Stimulated activated CD8-positive, alpha-beta memory T cell treated with anti-CD3 and anti-CD28 coated beads, Interleukin-12 subunit alpha, Interleukin-12 subunit beta, amount 100 ng/mL, for 1 hour (primary cell): ENCODE data around the gene MUC15.
"Not testable (repeated sequence)": the region's sequence is repeated elsewhere in the genome, so short reads cannot be mapped to it uniquely, and the experiment has no call there.

Experiments
- DNase-seq: peaks from one replicate; pipeline ENCODE4 v3.0.0-alpha.2; 2020; ENCODE audit warnings: low read depth

Gene MUC15

DNA sequence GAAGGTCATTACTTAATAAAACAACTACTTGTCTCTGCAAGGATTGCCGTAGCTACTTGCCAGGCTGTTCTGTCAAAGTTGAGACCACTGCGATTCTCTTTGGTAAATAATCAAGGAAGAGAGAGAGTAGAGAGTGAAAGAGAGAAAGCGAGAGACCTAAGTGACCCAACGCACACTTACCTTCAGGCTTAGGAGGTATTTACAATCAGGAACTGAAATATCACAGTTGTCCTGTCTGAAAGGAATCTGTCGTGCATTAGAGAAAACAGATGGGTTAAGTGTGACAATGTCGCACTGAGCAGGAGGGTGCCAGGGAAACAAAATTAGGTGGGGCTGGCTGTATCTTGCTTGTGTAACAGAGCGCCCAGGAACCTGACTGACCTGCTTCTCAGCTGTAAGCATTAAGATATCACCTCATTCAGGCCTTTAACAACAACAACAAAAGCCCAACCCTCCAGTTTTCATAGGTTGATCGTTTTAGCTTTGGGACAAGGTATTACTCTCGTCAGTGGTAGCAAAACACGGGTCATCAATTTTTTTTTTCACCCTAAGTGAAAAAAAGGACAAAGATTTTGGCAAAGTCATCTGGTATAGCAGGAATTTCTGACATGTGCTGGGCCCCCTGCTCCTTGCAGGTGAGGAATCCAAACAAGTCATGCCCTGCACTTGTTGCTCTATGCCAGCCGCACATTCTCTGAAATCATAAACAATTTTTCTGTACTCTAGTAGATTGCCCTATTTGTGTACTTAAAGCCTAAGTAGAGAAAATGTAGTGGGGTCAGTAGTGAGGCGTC is at the start of gene MUC15:
TSS of gene MUC15 (minus strand) at position 403 of the 794 bp plus-strand sequence. CDS start 5,169 bp downstream, outside the sequence.
- DNase-seq, result no peak

DNA sequence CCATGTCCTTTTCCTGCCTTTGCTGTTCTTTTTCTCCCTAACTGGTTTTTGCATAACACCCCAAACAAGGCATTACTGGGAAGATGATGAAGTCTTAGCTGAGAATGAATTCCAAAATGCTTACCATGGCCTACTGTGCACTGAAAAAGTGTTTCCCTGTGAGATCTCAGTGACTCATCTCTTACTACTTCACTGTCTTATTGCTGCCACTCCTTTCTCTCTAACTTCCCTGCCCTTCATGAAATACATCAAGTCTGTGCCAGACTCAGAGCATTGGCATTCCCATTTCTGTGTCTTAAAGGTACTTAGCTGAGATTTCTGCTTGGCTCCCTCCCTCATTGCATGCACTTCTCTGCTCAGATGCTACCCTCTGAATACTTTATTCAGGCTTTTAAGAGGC is 49.1 kb upstream of the MUC15 start:
- no peak for DNase-seq

DNA sequence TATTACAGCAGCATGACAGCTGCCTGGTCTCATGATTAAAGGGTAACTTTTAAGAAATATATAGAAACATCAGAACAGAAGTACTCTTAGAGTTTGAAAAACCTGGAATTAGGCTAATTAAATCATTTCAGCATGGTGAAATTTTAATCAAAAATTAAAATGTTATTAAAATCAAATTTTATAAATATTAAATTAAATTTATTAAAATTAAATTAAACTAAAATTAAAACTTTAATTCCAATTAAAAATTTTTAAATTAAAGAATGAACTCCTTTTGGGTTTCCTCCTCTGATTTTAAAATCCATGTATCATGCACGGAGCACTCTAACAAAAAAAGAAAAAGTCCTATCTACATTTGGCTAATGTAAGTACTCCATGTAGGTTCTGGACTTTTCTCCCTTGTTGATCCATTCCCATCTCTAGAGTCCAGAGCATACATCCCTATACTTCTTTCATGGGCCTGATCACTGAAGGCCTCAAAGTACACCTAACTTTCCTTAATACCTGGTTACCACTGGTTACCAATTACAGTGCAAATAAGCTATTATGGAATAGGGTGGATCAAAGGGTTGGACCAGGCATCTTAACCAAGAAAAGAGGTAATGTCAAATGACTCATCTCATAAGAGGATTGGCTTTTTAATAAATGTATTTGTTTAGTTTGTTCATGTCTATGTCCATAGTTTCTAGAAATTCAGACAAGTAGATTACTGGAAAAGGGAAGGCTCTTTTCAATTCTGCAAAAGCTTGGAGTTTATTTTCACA is 48.4 kb upstream of the MUC15 start:
- no peak for DNase-seq

DNA sequence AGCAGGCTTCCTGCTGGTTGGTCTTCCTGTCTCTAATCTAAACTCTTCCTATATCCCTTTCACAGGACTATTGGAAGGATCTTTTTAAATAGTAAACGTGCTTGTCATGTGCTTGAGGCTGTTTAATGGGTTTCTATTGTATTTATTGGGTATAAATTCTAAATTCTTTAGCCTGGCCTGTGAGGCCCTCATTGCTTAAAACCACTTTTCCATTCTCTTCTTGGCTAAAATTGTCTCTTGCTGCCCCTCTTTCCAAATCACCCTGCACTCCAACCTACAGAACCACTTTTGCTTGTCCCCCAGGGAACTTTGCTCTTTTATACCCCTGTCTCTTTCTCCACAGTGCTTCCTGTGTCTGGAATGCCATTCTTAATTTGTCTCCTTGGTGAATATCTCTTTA is 46.4 kb upstream of the MUC15 start:
- no peak for DNase-seq

DNA sequence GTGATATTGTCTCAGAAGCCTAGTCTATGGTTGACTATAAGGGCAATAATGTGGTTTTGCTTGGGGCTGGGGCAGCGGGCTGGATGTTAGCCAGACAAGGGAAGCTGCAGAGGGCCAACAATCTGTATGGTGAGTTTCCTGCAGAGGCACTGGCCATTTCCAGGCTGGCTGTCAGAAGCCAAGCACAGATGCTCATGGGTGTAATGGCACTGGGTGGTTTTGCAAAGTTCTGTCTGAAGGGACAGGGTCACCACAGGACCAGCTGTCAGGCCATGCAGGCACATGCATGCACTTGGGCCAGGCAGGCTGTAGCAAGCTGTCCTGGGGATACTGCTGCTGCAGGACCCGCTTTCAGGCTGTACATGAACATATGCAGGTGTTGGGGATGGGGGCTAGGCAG is 41.7 kb upstream of the MUC15 start:
- DNase-seq, result no peak

- no peak for DNase-seq
Measured at GRCh38 chr11:26608507-26609146, 36.6 kb upstream of the MUC15 start.

DNA sequence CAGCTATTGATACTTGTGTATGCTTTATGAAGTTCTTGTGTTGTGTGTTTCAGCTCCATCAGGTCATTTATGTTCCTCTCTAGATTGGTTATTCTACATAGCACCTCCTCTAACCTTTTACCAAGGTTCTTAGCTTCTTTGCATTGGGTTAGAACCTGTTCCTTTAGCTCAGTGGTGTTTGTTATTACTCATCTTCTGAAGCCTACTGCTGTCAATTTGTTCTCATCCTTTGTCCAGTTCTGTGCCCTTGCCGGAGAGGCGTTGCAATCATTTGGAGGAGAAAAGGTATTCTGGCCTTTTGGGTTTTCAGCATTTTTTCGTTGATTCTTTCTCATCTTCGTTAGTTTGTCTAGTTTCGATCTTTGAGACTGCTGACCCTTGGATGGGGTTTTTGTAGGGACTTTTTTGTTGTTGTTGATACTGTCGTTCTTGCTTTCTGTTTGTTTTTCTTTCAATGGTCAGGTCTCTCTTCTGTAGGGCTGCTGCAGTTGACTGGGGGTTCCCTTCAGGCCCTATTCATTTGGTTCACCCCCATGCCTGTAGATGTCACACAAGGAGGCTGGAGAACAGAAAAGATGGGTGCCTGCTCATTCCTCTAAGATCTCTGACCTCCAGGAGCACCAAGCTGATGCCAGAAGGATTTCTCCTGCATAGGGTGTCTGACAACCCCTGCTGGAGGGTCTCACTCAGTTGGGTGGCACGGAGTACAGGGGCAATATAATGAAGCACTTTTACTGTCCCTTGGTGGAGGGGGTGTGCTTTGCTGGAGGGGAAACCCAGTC is 35.9 kb upstream of the MUC15 start:
- no peak for DNase-seq

DNA sequence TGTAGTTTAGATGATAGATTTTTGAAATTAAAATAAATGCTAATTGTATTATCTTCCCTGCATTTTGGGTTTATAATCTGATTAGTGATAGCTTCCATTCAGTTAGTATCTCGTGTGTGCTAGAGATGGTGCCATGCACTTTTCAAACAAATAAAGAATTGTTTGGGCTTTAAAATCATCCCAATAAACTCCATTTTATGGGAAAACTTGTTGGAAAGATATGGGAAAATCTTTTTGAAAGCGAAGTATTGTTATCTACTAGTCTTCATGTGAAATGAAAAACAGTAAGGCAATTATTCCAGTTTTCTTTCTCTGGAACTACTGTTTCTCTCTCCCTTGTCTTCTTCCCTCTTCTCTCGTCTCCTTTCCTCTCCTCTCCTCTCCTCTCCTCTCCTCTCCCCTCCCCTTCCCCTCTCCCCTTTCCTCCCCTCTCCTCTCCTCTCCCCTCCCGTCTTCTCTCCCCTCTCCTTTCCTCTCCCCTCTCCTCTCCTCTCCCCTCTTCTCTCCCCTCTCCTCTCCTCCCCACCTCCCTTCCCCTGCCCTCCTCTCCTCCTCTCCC is 27.9 kb upstream of the MUC15 start:
- no peak for DNase-seq

DNA sequence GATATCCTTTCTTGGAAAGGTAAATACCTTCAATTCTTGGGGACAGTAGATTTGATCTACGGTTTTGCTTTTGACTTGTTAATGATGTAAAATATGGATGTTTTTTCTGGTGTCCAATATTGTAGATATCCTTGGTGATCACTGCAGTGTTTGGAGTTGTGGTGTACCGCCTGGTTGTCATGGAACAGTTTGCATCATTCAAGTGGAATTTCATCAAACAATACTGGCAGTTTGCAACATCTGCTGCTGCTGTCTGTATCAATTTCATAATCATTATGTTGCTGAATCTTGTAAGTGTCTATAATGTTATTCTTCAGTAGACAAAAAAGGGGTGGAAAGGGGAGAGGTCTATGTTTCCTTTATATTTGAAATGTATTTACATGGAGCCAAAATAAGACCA is 27.4 kb upstream of the MUC15 start:
- no peak for DNase-seq

GRCh38 chr11:26597899-26598298 is 25.8 kb upstream of the MUC15 start:
- DNase-seq, result no peak

- not testable (repeated sequence) for DNase-seq
Measured at GRCh38 chr11:26597049-26597689, 25.1 kb upstream of the MUC15 start.

DNA sequence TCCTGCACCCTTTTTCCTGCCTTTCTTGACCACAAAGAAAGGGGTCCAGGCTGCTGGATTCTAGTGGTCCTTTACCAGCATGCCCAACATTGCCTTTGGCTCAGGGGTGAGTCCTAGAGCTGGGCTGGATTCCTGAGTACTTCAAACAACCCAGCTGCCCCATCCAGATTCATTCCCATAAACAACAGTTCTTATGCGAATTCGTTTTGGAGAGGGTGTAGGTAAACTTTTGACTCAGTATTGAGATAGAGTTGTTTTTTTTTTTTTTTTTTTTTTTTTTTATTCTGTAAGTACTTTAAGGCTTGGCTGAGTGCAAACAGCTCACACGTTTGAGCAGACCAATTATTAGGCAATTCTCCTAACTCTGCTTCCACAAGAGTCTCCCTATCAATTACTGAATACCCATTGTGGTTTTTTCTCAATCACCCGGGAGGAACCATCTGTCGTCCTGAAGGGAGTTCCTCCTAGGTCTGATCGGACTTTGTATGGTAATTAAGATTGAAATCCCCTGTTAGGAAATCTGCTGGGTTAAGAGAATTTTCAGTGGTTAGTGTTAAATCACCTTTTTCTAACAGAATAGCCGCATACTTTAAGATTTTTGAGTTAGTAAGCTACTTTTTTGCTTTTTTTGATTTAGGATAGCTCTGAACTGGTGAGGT is 23.3 kb upstream of the MUC15 start:
- not testable (repeated sequence) for DNase-seq

- no peak for DNase-seq
Measured at GRCh38 chr11:26593691-26594090, 21.6 kb upstream of the MUC15 start.

DNA sequence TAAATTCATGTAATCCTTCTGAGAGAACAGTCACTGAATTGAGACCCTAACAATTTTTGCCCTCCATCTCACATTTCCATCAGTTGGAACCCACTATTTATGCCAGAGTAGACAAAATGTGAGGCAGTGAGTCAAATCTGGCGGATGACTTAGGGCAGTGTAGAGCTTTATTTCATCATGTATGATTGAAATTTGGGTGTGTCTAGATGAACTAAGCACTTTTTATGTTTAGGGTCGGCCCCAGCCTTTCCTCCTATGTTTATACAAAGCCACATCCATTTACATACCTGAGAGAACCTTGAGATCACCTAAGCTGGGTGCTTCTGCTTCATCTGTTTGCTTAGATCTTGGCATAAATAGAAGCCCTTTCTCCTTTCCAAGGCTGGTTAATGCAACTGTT is 15.0 kb upstream of the MUC15 start:
- no peak for DNase-seq

- no peak for DNase-seq
Measured at GRCh38 chr11:26584818-26585217, 12.8 kb upstream of the MUC15 start.

DNA sequence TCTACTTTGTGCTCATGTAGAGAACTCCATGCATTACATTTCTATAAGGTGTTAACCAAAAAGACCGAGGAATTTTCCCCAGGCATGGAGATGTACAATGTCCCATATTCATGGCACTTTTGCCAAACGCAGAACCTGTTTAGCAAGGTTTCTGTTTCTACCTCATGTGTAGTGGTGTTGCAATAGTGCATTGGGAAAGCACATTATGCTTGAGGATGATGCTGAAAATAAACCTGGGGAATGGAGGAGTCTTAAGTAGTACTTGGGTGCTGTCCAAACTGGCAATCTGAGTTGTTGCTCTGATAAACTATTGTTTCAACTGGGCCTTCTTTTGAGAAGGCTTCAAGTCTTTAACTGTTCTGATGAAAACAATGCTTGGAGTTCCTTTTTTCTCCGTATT is 11.5 kb upstream of the MUC15 start:
- DNase-seq, result no peak

GRCh38 chr11:26580929-26581328 is 8.9 kb upstream of the MUC15 start:
- no peak for DNase-seq

DNA sequence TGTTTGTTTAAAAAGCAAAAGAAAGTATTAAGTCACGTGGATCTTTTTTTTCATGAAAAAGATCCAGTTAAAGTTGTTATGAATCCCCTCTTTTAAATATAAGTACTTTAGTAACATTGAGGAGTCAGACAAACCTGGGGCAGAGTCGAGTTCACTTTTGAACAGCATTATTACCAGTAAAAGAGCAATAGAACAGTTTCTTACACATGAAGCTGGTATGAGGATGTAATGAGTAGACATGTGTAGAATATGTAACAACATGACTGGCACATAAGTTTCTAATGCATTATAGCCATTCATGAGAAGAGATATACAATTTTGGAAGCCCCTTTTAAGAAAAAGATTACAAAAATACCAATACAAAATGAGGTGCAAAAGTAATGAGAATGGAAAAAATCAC is 7.6 kb upstream of the MUC15 start:
- DNase-seq, result no peak

- no peak for DNase-seq
Measured at GRCh38 chr11:26578998-26579661, 7.1 kb upstream of the MUC15 start.

DNA sequence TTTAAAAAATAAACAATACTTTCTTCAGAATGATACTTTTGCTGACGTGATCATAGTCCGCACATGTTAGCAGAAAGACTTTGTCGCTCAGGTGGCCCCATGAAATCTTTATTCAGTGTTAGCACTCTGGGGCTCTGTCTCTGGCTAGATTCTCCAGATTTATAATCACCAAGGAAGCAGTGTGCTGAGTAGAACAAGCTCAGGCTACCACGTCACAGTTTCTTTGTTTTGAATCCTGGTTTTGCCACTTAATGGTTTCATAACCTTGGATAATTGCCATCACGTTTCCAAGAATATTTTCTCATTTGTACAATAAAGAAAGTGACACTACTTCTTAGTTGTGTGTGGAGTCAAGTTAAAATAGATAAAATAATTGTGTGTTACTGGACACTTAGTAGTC is 3.9 kb upstream of the MUC15 start:
- no peak for DNase-seq
